ENCODE results near the gene YPEL1. TPM values are rescaled to one million over a fixed set of nuclear protein-coding genes. Genes with fewer than 3 reads are reported as not detected.

YPEL1 gene
- total and polyA plus RNA-seq, 11 donors: 2.5 to 10.0 (median 7.3) TPM

DNA sequence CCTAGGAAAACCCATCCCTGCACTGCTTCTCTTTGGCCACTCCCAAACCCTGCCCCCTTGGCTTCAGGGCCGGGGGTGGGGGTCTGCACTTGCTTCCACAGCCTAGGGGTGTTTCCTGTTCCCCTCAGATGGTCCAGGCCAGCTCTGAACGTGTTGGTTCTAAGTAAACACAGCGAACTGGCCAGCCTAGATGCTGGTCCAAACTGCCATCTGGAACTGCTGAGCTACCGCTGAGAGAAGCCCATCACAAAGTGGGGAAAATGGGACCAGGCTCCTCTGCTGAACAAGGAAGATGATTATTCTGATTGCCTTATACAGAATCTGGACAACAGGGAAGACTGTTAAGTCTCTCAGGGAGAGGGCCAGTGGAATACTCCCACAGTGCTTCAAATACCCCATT is 23.5 kb upstream of the YPEL1 start:
- intact Hi-C loops (cut with DNase I): no loop called here
- WGBS, 4 donors: 72 to 96% (median 81%) methylated on average over 4 of the region's 4 CpGs
- Histone ChIP-seq H3K36me3 (peaks cover 0 to 62% (median 57%) of the 10 kb centered on the region in 9 donors), H3K4me1 (peaks cover 0 to 27% (median 6%) of the 10 kb centered on the region in 12 donors), H3K27ac (no peak overlapping the region), H3K4me3 (no peak overlapping the region), H3K27me3 (no peaks in the 10 kb centered on the region), H3K9me3 (no peaks in the 10 kb centered on the region)
- no peak for DNase-seq
- TF ChIP-seq POLR2A (IDR thresholded peaks at IDR 0.05): no peak
- TF ChIP-seq, protein P1, sequence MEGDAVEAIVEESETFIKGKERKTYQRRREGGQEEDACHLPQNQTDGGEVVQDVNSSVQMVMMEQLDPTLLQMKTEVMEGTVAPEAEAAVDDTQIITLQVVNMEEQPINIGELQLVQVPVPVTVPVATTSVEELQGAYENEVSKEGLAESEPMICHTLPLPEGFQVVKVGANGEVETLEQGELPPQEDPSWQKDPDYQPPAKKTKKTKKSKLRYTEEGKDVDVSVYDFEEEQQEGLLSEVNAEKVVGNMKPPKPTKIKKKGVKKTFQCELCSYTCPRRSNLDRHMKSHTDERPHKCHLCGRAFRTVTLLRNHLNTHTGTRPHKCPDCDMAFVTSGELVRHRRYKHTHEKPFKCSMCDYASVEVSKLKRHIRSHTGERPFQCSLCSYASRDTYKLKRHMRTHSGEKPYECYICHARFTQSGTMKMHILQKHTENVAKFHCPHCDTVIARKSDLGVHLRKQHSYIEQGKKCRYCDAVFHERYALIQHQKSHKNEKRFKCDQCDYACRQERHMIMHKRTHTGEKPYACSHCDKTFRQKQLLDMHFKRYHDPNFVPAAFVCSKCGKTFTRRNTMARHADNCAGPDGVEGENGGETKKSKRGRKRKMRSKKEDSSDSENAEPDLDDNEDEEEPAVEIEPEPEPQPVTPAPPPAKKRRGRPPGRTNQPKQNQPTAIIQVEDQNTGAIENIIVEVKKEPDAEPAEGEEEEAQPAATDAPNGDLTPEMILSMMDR (IDR thresholded peaks at IDR 0.05): no peak
- no peak for ATAC-seq

DNA sequence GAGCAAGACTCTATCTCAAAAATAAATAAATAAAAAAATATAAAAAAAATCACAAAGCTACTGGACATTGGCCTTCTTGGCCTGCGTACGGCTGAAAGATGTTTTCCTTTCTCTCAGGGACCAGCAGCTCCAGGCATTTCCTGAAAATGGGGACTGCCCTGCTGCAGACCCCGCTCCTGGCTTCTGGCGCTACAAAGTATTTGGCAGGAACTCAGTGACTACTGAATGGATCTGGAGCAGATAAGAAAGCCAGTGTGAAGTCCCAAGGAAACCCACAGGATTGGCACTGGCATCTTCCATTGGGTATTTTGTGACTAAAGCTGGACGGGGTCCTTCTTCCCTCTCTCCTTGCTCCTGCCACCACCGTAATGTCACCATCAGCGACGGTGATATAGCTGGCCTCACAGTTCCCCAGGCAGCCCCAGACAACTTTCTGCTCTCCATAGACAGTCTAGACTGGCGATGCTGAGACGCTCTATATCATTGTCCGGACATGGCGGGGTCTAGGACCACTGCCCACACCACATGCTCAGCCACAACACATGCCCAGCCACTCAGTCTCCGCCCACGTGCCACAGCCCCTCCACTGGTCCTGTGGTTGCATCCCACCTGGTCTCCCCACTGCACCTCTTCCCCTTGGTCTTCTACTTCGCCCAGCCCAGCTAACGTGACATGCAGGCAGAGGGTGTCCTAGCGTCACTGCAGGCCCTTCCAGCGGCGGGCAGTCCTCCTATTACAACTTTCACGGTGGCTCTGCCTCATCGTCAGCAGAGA is 22.7 kb upstream of the YPEL1 start:
- peaks cover 0 to 54% (median 49%) of the 10 kb centered on the region in 9 donors for H3K36me3 ChIP-seq

DNA sequence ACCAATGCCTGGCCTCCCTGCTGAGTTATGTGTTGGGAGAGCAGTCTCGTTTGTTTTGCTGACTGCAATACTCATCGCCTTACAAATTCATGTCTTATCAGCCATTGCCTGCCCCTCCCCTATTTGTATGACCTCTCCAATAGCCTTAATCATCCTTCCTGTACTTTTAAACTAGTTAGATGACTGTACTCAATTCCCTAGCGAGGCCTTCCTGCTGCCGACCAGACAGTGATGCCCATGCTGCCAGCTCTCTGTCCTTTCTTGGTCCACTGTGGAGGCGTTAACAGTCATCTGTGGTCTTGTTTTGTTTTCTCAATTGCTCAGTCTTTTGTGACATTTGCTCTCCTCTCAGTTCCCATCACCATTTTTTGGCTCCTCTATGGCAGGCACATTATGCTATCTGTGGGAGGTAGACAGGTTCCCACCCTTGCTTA is 20.3 kb upstream of the YPEL1 start:
- 52 to 71% (median 63%) methylated on average over 5 of the region's 5 CpGs for WGBS, 4 donors
- peak in 2 of 4 donors; percentile 25 to 54 for ATAC-seq
- peaks cover 0 to 21% (median 6%) of the 10 kb centered on the region in 12 donors for H3K4me1 ChIP-seq
- no peak overlapping the region for H3K27ac ChIP-seq
- intact Hi-C loops (cut with DNase I): no loop called here
- no peak for DNase-seq
- H3K4me3 ChIP-seq: no peak overlapping the region
- H3K36me3 ChIP-seq: peaks cover 0 to 37% (median 25%) of the 10 kb centered on the region in 9 donors
- H3K27me3 ChIP-seq: no peaks in the 10 kb centered on the region
- TF ChIP-seq, protein P1 (IDR thresholded peaks at IDR 0.05): no peak
- TF ChIP-seq POLR2A (IDR thresholded peaks at IDR 0.05): no peak
- H3K9me3 ChIP-seq: no peaks in the 10 kb centered on the region

More for the DNA sequence above, 22.7 kb upstream of the YPEL1 start:
- no peak for TF ChIP-seq POLR2A (IDR thresholded peaks at IDR 0.05)
- TF ChIP-seq, protein P1 (IDR thresholded peaks at IDR 0.05): no peak
- no peak for DNase-seq
- peak in 1 of 4 donors; percentile 5 for ATAC-seq
- no peak overlapping the region for H3K4me3 ChIP-seq
- H3K9me3 ChIP-seq: no peaks in the 10 kb centered on the region
- H3K27ac ChIP-seq: no peak overlapping the region
- intact Hi-C loops (cut with DNase I): no loop called here
- no peaks in the 10 kb centered on the region for H3K27me3 ChIP-seq
- 86 to 90% (median 88%) methylated on average over 21 of the region's 21 CpGs for WGBS, 4 donors
- peaks cover 0 to 21% (median 6%) of the 10 kb centered on the region in 12 donors for H3K4me1 ChIP-seq

DNA sequence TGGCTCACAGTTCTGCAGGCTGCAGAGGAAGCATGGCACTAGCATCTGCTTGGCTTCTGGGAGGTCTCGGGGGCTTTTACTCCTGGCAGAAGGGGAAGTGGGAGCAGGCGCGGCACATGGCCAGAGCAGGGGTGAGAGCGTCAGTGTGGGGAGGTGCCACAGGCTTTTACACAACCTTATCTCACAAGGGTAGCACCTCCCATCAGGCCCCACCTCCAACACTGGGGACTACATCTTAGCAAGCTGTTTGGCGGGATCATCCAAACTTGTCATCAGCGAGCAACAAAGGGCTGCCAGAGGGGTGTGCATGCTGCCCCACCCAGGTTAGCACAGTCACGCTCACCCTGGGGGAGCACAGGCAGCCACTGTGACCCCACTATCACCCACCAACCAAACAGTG is 18.9 kb upstream of the YPEL1 start:
- TF ChIP-seq, protein P1 (IDR thresholded peaks at IDR 0.05): no peak
- TF ChIP-seq POLR2A (IDR thresholded peaks at IDR 0.05): no peak
- peaks cover 0 to 32% (median 15%) of the 10 kb centered on the region in 9 donors for H3K36me3 ChIP-seq
- peak overlapping the region in 2 of 12 donors; percentile 11 to 25 for H3K4me3 ChIP-seq
- H3K4me1 ChIP-seq: peaks cover 0 to 21% (median 6%) of the 10 kb centered on the region in 12 donors
- ATAC-seq (peak in 3 of 4 donors; percentile 27 to 40 (median 32)), DNase-seq (peak in 1 of 5 donors; percentile 56)
- intact Hi-C loops (cut with DNase I): no loop called here
- no peaks in the 10 kb centered on the region for H3K9me3 ChIP-seq
- WGBS, 4 donors: 37 to 54% (median 48%) methylated on average over 7 of the region's 7 CpGs
- H3K27me3 ChIP-seq: no peaks in the 10 kb centered on the region
- peak overlapping the region in 1 of 12 donors; percentile 15 for H3K27ac ChIP-seq

Measured in heart left ventricle (tissue), 16 donors.